IPS DF 19.7 (cell line): Measurements from ENCODE around the gene RBMX.

Experiments used
- DNase-seq: peaks from one replicate; pipeline ENCODE4 v3.0.0-alpha.2; 2013; ENCODE audit warnings: low read depth, low spot score

RBMX gene

GRCh38 chrX:136835761-136836160 is 44.8 kb downstream of the RBMX start:
- no peak for DNase-seq

- DNase-seq: no peak
Observed at GRCh38 chrX:136829413-136829812, 51.1 kb downstream of the RBMX start.

- no peak for DNase-seq
Observed at GRCh38 chrX:136828830-136829229, 51.7 kb downstream of the RBMX start.

GRCh38 chrX:136827026-136827425 is 53.5 kb downstream of the RBMX start:
- DNase-seq: no peak

GRCh38 chrX:136825771-136826170 is 54.8 kb downstream of the RBMX start:
- no peak for DNase-seq
